A549 treated with GW870086 at 1 μM for 4 hours (cell line): ENCODE data around the gene TUT7. TPM values are rescaled to one million over a fixed set of nuclear protein-coding genes. Genes with fewer than 3 reads are reported as not detected.

Experiments used
- total RNA-seq: library from RNA; stranded (reverse); fragments of 200-300 nt; extraction: Qiagen RNA extraction; gene quantifications from 5 replicates; pipeline ENCODE4 v1.2.3, GENCODE V29; 2022; ENCODE audit warnings: low read depth

The TUT7 gene
- total RNA-seq = 10.6 to 13.6 TPM (median 12.3 TPM) in 5 replicates

GRCh38 chr9:86354011-86354817 lies at the start of gene TUT7:
Gene TUT7 (minus strand): TSS chr9:86354410. CDS start chr9:86353199, 1,211 bp downstream.

GRCh38 chr9:86282077-86282978 lies 71.9 kb downstream of the TUT7 start, which contains the start of gene ISCA1:
Gene ISCA1 (minus strand): TSS chr9:86282538. CDS start chr9:86282458, 80 bp downstream.

GRCh38 chr9:86259557-86259956 lies 94.7 kb downstream of the TUT7 start, which contains the start of gene C9orf153:
Gene C9orf153 (minus strand): TSS chr9:86259657. CDS start chr9:86229603, 30,054 bp downstream.

Other genes starting within 250 kb of the TUT7 start
- 0.08 to 0.65 TPM (median 0.17 TPM) in 3 of 5 replicates, not detected in the others for gene C9orf153, start 94.8 kb downstream of the TUT7 start, total RNA-seq
- 46.5 to 50.9 TPM (median 48.4 TPM) in 5 replicates for gene ISCA1, start 71.9 kb downstream of the TUT7 start, total RNA-seq